ENCODE measurements around the gene EPG5. TPM values are rescaled to one million over a fixed set of nuclear protein-coding genes. Genes with fewer than 3 reads are reported as not detected.
A peak's percentile ranks its signal among the peaks of the same experiment; 100 is the strongest.
"Not testable (repeated sequence)": the region's sequence is repeated elsewhere in the genome, so short reads cannot be mapped to it uniquely, and the experiment has no call there.

The EPG5 gene
- total and polyA plus RNA-seq, 10 donors = 4.6 to 67.9 (median 48.5) TPM

DNA sequence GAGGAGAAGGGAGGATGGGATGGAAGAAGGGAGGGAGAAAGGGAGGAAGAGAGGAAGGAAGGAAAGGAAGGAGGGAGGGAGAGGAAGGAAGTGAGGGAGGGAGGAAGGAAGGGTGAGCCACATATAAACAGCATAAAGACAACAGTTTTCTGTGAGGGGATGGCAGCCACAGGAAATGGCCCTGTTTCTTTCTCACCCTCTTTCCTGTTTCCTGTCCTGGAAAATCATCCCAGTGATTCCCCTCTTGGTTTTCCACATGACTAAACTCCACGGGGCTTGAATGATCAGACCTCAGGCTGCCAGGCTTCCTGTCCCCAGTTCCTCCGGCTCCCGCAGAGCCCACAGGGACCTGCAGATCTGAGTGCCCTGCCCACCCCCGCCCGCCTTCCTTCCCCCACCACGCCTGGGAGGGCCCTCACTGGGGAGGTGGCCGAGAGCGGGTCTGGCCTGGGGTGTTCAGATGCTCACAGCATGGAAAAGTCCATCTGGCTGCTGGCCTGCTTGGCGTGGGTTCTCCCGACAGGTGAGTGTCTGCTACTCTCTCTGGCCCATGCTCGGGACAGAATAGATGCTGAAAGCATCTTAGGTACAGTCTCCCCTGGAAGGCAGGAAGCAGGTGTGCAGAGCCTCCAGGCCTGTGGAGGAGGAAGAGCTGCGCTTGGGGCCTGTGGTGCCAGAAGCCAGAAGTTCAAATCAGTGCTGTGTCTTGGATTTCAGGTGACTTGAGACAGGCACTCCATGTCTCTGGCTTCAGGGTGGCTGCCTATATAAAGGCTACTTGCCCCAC lies 141.7 kb downstream of the EPG5 start, which contains the start of gene SIGLEC15:
SIGLEC15 (plus strand) TSS at position 418 of the 787 bp plus-strand sequence; CDS start at position 472, 54 bp downstream.
- peak; percentile 70 for DNase-seq
- WGBS, 5 donors = 22 to 27% (median 25%) methylated on average over 10 to 12 of the region's 12 CpGs
- intact Hi-C loops (cut with DNase I; ENCODE audit: low total_unique reads) = no loop called here
- Histone ChIP-seq H3K4me1 (peaks cover 16 to 48% (median 31%) of the 10 kb centered on the region in 6 donors), H3K4me3 (no peak within 1 kb of the TSS), H3K36me3 (no peaks in the 10 kb centered on the region), H3K27ac (peak within 1 kb of the TSS in 3 of 8 donors; percentile 4 to 48 (median 20)), H3K9me3 (peaks cover 0 to 3% (median 0%) of the 10 kb centered on the region in 8 donors), H3K27me3 (replicated peaks in 1 of 7) (peaks cover 0 to 1% (median 0%) of the 10 kb centered on the region in 7 donors)
- TF ChIP-seq POLR2A (IDR thresholded peaks at IDR 0.05) (no peak), POLR2AphosphoS5 (IDR thresholded peaks at IDR 0.05) (no peak)
- TF ChIP-seq, protein P1, sequence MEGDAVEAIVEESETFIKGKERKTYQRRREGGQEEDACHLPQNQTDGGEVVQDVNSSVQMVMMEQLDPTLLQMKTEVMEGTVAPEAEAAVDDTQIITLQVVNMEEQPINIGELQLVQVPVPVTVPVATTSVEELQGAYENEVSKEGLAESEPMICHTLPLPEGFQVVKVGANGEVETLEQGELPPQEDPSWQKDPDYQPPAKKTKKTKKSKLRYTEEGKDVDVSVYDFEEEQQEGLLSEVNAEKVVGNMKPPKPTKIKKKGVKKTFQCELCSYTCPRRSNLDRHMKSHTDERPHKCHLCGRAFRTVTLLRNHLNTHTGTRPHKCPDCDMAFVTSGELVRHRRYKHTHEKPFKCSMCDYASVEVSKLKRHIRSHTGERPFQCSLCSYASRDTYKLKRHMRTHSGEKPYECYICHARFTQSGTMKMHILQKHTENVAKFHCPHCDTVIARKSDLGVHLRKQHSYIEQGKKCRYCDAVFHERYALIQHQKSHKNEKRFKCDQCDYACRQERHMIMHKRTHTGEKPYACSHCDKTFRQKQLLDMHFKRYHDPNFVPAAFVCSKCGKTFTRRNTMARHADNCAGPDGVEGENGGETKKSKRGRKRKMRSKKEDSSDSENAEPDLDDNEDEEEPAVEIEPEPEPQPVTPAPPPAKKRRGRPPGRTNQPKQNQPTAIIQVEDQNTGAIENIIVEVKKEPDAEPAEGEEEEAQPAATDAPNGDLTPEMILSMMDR (IDR thresholded peaks at IDR 0.05 in 8 of 11, conservative IDR thresholded peaks at IDR 0.05 in 3 of 11) = no peak

DNA sequence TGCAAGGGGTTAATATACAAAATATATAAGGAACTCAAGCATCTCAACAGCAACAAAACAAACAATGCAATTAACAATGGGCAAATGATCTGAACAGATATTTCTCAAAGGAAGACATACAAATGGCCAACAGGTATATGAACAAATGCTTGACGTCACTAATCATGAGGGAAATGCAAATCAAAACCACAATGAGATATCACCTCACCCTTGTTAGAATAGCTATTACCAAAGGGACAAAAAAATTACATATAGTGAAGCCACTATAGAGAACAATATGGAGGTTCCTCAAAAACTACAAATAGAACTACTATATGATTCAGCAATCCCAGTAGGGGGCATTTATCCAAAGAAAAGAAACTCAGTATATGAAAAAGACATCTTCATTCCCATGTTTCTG lies 145.4 kb downstream of the EPG5 start:
- TF ChIP-seq POLR2A (IDR thresholded peaks at IDR 0.05) = no peak
- TF ChIP-seq POLR2AphosphoS5 (IDR thresholded peaks at IDR 0.05) = no peak
- TF ChIP-seq, protein P1 (IDR thresholded peaks at IDR 0.05 in 8 of 11, conservative IDR thresholded peaks at IDR 0.05 in 3 of 11) = no peak
- Histone ChIP-seq H3K4me3 (no peak overlapping the region), H3K36me3 (no peaks in the 10 kb centered on the region), H3K9me3 (peaks cover 0 to 10% (median 2%) of the 10 kb centered on the region in 8 donors), H3K27me3 (replicated peaks in 1 of 7) (peaks cover 0 to 4% (median 0%) of the 10 kb centered on the region in 7 donors), H3K27ac (no peak overlapping the region), H3K4me1 (peaks cover 5 to 16% (median 8%) of the 10 kb centered on the region in 6 donors)
- no peak for DNase-seq
- intact Hi-C loops (cut with DNase I; ENCODE audit: low total_unique reads) = no loop called here
- 51 to 74% (median 65%) methylated on average over 1 of the region's 1 CpG for WGBS, 5 donors

DNA sequence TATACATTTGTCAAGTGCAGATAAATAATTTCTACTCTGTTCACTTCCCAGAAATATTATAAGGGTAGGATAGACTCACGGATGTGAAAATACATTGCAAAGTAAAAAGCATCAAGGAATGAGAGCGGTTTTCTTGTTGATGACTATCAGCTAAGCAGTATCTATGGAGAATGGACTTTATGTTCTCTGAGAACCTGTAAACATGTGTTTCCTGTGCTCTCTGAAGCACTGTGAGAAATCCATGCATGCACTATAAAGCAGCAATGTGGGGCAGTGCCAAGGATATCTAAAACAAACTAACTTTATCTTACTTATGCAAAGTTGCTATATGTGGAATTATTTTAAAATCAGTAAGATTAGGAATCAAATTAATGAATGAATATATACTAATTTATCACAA lies 146.1 kb downstream of the EPG5 start:
- no peak for TF ChIP-seq POLR2AphosphoS5 (IDR thresholded peaks at IDR 0.05)
- TF ChIP-seq POLR2A (IDR thresholded peaks at IDR 0.05) = no peak
- Histone ChIP-seq H3K36me3 (no peaks in the 10 kb centered on the region), H3K27ac (no peak overlapping the region), H3K4me1 (peaks cover 5 to 9% (median 7%) of the 10 kb centered on the region in 6 donors), H3K4me3 (no peak overlapping the region), H3K27me3 (replicated peaks in 1 of 7) (peaks cover 0 to 4% (median 0%) of the 10 kb centered on the region in 7 donors), H3K9me3 (peaks cover 0 to 14% (median 3%) of the 10 kb centered on the region in 8 donors)
- intact Hi-C loops (cut with DNase I; ENCODE audit: low total_unique reads) = no loop called here
- 71 to 82% (median 75%) methylated on average over 2 of the region's 2 CpGs for WGBS, 5 donors
- no peak for DNase-seq

DNA sequence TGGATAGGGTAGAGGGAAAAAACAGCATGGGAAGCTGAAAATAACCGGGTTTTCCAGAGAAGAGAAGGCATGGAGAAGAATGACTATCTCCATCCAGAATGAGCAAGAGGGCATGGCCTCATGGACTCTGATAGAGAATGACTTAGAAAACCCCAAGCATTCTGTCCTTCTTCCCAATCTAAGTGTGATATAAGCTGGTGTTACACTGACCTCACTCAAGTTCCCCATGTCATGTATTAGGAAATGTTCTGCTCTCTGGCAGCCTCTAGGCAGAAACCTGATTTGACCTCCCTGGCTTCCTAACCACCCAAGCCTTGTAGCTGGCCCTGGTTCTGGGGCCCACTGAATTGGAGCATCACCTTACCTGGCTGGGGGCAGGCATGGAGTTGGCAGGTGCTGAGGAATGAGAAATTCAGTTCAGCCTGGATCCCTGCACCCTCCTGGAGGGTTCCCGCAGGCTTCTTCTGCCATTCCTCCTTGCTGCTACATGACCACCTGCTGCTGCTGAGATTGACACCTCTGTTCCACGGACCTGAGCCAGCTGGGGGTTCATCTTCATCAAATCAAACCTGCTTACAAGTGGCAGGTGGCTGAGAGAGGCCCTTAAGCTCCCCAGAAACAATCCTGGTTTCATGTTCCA lies 146.9 kb downstream of the EPG5 start:
- TF ChIP-seq, protein P1 (IDR thresholded peaks at IDR 0.05 in 8 of 11, conservative IDR thresholded peaks at IDR 0.05 in 3 of 11) = no peak
- TF ChIP-seq POLR2AphosphoS5 (IDR thresholded peaks at IDR 0.05) (no peak), POLR2A (IDR thresholded peaks at IDR 0.05) (no peak)
- Histone ChIP-seq H3K27ac (no peak overlapping the region), H3K4me3 (no peak overlapping the region), H3K27me3 (replicated peaks in 1 of 7) (peaks cover 0 to 4% (median 0%) of the 10 kb centered on the region in 7 donors), H3K9me3 (peaks cover 0 to 14% (median 3%) of the 10 kb centered on the region in 8 donors), H3K36me3 (no peaks in the 10 kb centered on the region), H3K4me1 (peaks cover 0 to 1% (median under 1%) of the 10 kb centered on the region in 6 donors)
- 68 to 87% (median 77%) methylated on average over 3 of the region's 3 CpGs for WGBS, 5 donors
- intact Hi-C loops (cut with DNase I; ENCODE audit: low total_unique reads) = no loop called here
- DNase-seq = no peak

DNA sequence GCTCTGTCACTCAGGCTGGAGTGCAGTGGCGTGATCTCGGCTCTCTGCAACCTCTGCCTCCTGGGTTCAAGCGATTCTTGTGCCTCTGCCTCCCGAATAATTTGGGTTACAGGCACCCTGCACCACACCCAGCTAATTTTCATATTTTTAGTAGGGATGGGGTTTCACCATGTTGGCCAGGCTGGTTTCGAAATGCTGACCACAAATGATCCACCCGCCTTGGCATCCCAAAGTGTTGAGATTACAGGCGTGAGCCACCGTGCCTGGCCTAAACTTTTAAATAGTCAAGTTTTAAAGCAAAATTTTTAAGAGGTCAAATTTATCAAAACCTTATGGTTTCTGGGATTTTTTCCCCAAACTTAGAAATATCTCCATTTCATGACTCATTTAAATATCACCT lies 148.4 kb downstream of the EPG5 start:
- H3K4me3 ChIP-seq; H3K27ac ChIP-seq; intact Hi-C loops (cut with DNase I; ENCODE audit: low total_unique reads); H3K36me3 ChIP-seq; H3K27me3 ChIP-seq (replicated peaks in 1 of 7); DNase-seq; H3K4me1 ChIP-seq: not testable (repeated sequence)
- H3K9me3 ChIP-seq = peaks cover 0 to 14% (median 3%) of the 10 kb centered on the region in 8 donors
- 63 to 91% (median 84%) methylated on average over 8 of the region's 8 CpGs for WGBS, 5 donors

Measured in spleen (tissue), 11 donors.